ENCODE results near the gene ZNF726.
"Not testable (repeated sequence)": the region's sequence is repeated elsewhere in the genome, so short reads cannot be mapped to it uniquely, and the experiment has no call there.

Gene ZNF726

GRCh38 chr19:23969630-23970029, 54.9 kb downstream of the ZNF726 start:
- TF ChIP-seq CTCF (IDR thresholded peaks at IDR 0.05; ENCODE audit: control extremely low read depth, extremely low read depth, low read depth, missing control alignments) = no peak
- POLR2A ChIA-PET = no interaction called here
- CTCF ChIA-PET = no interaction called here
- DNase-seq (ENCODE audit: extremely low spot score) = no peak

DNA sequence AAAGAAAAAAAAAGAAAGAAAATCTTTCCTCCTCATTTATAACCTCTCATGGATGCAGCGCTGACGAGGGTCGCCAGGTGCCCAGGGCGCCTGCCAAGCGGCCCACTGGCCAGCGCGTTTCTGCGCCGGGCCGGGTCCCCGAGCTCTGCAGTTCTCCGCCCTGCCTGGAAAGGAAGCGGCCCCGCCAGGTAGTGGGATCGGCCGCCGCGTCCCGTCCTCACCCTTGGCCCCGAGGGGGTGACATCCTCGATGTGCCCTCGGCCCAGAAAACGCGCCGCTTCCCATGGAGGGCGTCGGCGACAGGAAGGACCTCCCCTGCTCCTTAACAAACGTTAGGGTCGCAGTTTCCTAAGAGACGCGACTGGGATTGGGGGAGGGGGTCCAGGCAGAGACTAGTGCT, 56.9 kb downstream of the ZNF726 start:
- CTCF ChIA-PET = no interaction called here
- no peak for DNase-seq (ENCODE audit: extremely low spot score)
- POLR2A ChIA-PET = no interaction called here
- TF ChIP-seq CTCF (IDR thresholded peaks at IDR 0.05; ENCODE audit: control extremely low read depth, extremely low read depth, low read depth, missing control alignments) = no peak

DNA sequence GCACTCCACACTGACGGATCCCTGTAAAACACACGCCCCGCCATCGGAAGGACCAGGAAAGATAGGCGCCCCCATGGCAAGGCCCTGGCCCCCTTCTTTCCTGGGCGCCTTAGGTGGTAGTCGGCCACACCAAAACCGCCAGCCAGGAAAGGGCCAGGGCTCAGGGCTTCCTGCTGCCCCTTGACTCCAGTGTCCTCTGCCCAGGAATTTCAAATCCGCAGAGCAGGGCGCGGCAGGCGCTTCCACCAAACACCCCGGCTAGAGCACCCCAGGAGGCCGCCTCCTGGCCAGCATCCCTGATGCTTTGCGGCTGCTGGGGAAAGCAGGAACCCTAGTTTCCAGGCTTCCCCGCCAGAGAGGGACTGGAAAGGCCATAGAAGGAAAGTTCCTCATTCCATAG, 57.5 kb downstream of the ZNF726 start:
- ChIA-PET CTCF (no interaction called here), POLR2A (no interaction called here)
- DNase-seq (ENCODE audit: extremely low spot score) = no peak
- TF ChIP-seq CTCF (IDR thresholded peaks at IDR 0.05; ENCODE audit: control extremely low read depth, extremely low read depth, low read depth, missing control alignments) = no peak

- ChIA-PET CTCF (no interaction called here), POLR2A (no interaction called here)
- no peak for DNase-seq (ENCODE audit: extremely low spot score)
- no peak for TF ChIP-seq CTCF (IDR thresholded peaks at IDR 0.05; ENCODE audit: control extremely low read depth, extremely low read depth, low read depth, missing control alignments)
These were observed 60.3 kb downstream of the ZNF726 start for GRCh38 chr19:23974941-23975340.

- DNase-seq (ENCODE audit: extremely low spot score); CTCF ChIA-PET; POLR2A ChIA-PET: not testable (repeated sequence)
These were observed 61.9 kb downstream of the ZNF726 start for GRCh38 chr19:23976631-23977030.

DNA sequence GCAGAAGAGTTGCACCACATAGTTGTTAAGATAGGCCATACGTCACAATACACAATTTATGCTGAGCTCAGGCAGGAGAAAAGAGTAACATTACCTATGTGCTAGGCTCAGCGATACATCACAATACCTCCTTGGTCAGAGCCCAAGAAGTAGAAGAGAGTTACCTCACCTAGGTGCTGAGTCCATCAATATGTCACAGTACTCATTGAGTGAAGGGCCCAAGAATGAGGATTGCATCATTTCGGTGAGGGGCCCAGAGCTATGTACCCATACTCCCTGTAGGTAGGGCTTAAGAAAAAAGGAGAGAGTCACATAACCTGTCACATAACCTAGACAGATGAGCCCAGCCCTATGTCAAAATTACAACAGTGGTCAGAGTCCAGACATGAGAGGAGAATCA, 62.6 kb downstream of the ZNF726 start:
- DNase-seq (ENCODE audit: extremely low spot score); CTCF ChIA-PET; POLR2A ChIA-PET: not testable (repeated sequence)

- ChIA-PET CTCF (no interaction called here), POLR2A (no interaction called here)
- no peak for DNase-seq (ENCODE audit: extremely low spot score)
- TF ChIP-seq CTCF (IDR thresholded peaks at IDR 0.05; ENCODE audit: control extremely low read depth, extremely low read depth, low read depth, missing control alignments) = no peak
These were observed 63.4 kb downstream of the ZNF726 start for GRCh38 chr19:23978068-23978467.

GRCh38 chr19:23980805-23981204, 66.1 kb downstream of the ZNF726 start:
- DNase-seq (ENCODE audit: extremely low spot score) = no peak
- ChIA-PET CTCF (no interaction called here), POLR2A (no interaction called here)
- TF ChIP-seq CTCF (IDR thresholded peaks at IDR 0.05; ENCODE audit: control extremely low read depth, extremely low read depth, low read depth, missing control alignments) = no peak
